SK-N-SH (cell line): ENCODE measurements around the gene ADGRF5. TPM values are rescaled to one million over a fixed set of nuclear protein-coding genes. Genes with fewer than 3 reads are reported as not detected.

Experiments used
- CTCF ChIA-PET: fragments of 300-600, 350-600 bp; formaldehyde crosslinking; extraction: SDS; loops from one replicate; lab custom pipeline; 2021; lab: Yijun Ruan, JAX
- POLR2A ChIA-PET: fragments of 350-600 bp; sonication (Branson Sonifier 250); formaldehyde crosslinking; extraction: SDS; loops from one replicate; lab custom pipeline; 2020; ENCODE audit warnings: antibody characterized with exemption, inconsistent platforms; lab: Yijun Ruan, JAX
- DNase-seq: peaks from one replicate; pipeline ENCODE4 v3.0.0; 2012
- H2AFZ ChIP-seq: fragments of 200-600 bp; sonication (generic); 2 replicates; pipeline ENCODE4 v1.8.1; 2016; ENCODE audit warnings: antibody characterized with exemption, mild to moderate bottlenecking, low read depth
- H3F3A ChIP-seq: fragments of 200-600 bp; sonication (generic); replicated peaks from 2 replicates; pipeline ENCODE3; 2016; ENCODE audit warnings: antibody characterized with exemption, mild to moderate bottlenecking; ENCODE audit not compliant: insufficient read depth
- H3K27ac ChIP-seq, 2 experiments: fragments of 200-500 bp in 1 of 2; fragments of 200-600 bp in 1 of 2; sonication (Bioruptor generic) in 1 of 2; sonication (generic), shearing (Covaris generic) in 1 of 2; 2 replicates each; pipeline versions ENCODE4 v1.5.1 to v1.6.1; 2014 to 2016; ENCODE audit warnings: low read depth in 2 of 2, inconsistent platforms in 1 of 2, low read length in 1 of 2, mild to moderate bottlenecking in 1 of 2, mixed read lengths in 1 of 2
- H3K27me3 ChIP-seq: fragments of 200-600 bp; sonication (generic), shearing (Covaris generic); 2 replicates; pipeline ENCODE4 v1.6.1; 2016; ENCODE audit warnings: mixed run types; ENCODE audit not compliant: insufficient read depth
- H3K36me3 ChIP-seq, 2 experiments: fragments of 200-500 bp in 1 of 2; fragments of 200-600 bp in 1 of 2; sonication (Bioruptor generic) in 1 of 2; sonication (generic) in 1 of 2; replicated peaks in 1 of 2; 2 replicates each; pipeline versions ENCODE3 to v1.5.1; 2014 to 2016; ENCODE audit warnings: low read length in 1 of 2, mild to moderate bottlenecking in 1 of 2; ENCODE audit not compliant: insufficient read depth in 2 of 2, control insufficient read depth in 1 of 2
- H3K4me1 ChIP-seq, 2 experiments: fragments of 200-500 bp in 1 of 2; fragments of 200-600 bp in 1 of 2; sonication (Bioruptor generic) in 1 of 2; sonication (generic), shearing (Covaris generic) in 1 of 2; 2 replicates each; pipeline versions ENCODE4 v1.5.1 to v1.6.1; 2014 to 2016; ENCODE audit warnings: low read depth in 1 of 2, low read length in 1 of 2, mixed run types in 1 of 2; ENCODE audit not compliant: insufficient read depth in 2 of 2, control insufficient read depth in 1 of 2
- H3K4me2 ChIP-seq: fragments of 200-600 bp; sonication (generic), shearing (Covaris generic); 2 replicates; pipeline ENCODE4 v1.6.1; 2017; ENCODE audit warnings: mixed run types
- H3K4me3 ChIP-seq, 2 experiments: fragments of 200-500 bp in 1 of 2; fragments of 200-600 bp in 1 of 2; sonication (Bioruptor generic) in 1 of 2; sonication (generic), shearing (Covaris generic) in 1 of 2; 2 replicates each; pipeline versions ENCODE4 v1.5.1 to v1.8.1; 2014 to 2016; ENCODE audit warnings: low read depth in 2 of 2, inconsistent platforms in 1 of 2, low read length in 1 of 2, mild to moderate bottlenecking in 1 of 2, mixed read lengths in 1 of 2, moderate library complexity in 1 of 2
- H3K79me2 ChIP-seq: fragments of 200-600 bp; sonication (generic); 2 replicates; pipeline ENCODE4 v1.8.1; 2017; ENCODE audit warnings: mild to moderate bottlenecking; ENCODE audit not compliant: insufficient read depth
- H3K9ac ChIP-seq: fragments of 200-600 bp; sonication (generic); 2 replicates; pipeline ENCODE4 v1.6.1; 2017; ENCODE audit warnings: mixed run types
- H3K9me2 ChIP-seq: fragments of 200-600 bp; sonication (generic); 2 replicates; pipeline ENCODE4 v1.6.1; 2017; ENCODE audit warnings: mixed run types
- H3K9me3 ChIP-seq: fragments of 200-600 bp; sonication (generic); 2 replicates; pipeline ENCODE4 v1.6.1; 2017; ENCODE audit warnings: mixed run types, mild to moderate bottlenecking, moderate library complexity
- H4K20me1 ChIP-seq: fragments of 200-600 bp; sonication (generic); 2 replicates; pipeline ENCODE4 v1.6.1; 2017; ENCODE audit warnings: mild to moderate bottlenecking, mixed run types; ENCODE audit not compliant: insufficient read depth
- ELF1 ChIP-seq: IDR thresholded peaks from 2 replicates; pipeline ENCODE4 v1.4.0; 2012
- FOXJ3 ChIP-seq: sonication (generic); formaldehyde crosslinking; IDR thresholded peaks from 2 replicates; pipeline ENCODE4 v1.5.1; 2020; ENCODE audit warnings: mild to moderate bottlenecking, missing genetic modification reagents
- FOXM1 ChIP-seq: IDR thresholded peaks from 2 replicates; pipeline ENCODE4 v1.4.0; 2012; ENCODE audit warnings: low read depth, mild to moderate bottlenecking
- GABPA ChIP-seq: IDR thresholded peaks from 2 replicates; pipeline ENCODE4 v1.4.0; 2012; ENCODE audit warnings: low read depth, mild to moderate bottlenecking
- POLR2AphosphoS5 ChIP-seq: IDR thresholded peaks from 2 replicates; pipeline ENCODE4 v1.6.1; 2012; ENCODE audit warnings: low read depth, low read length
- RFX5 ChIP-seq: IDR thresholded peaks from 2 replicates; pipeline ENCODE4 v1.6.1; 2012; ENCODE audit warnings: mild to moderate bottlenecking, improper control_type of control experiment, low read length
- SIN3A ChIP-seq: IDR thresholded peaks from 2 replicates; pipeline ENCODE4 v1.6.1; 2012; ENCODE audit warnings: low read depth, mild to moderate bottlenecking, low read length, moderate library complexity, borderline replicate concordance
- TCF12 ChIP-seq: IDR thresholded peaks from 2 replicates; pipeline ENCODE4 v1.4.0; 2012
- YY1 ChIP-seq: IDR thresholded peaks from 2 replicates; pipeline ENCODE4 v1.4.0; 2012; ENCODE audit warnings: low read depth, mild to moderate bottlenecking
- WGBS: methylation state at CpG from one replicate; pipeline ENCODE4 v1.1.6; 2017; ENCODE audit warnings: low lambda C conversion rate; 5-methylcytosine and 5-hydroxymethylcytosine counted together
- polyA plus RNA-seq, 3 experiments: library from polyadenylated mRNA; depleted of rRNA; stranded (reverse); fragments of >200 nt; gene quantifications; 2 replicates each; pipeline ENCODE4 v1.2.3, GENCODE V29; 2012
- TF ChIP-seq, protein P1 (sequence below): IDR thresholded peaks from 2 replicates; pipeline ENCODE4 v1.4.0; 2012; ENCODE audit warnings: low read depth, borderline replicate concordance
- TF ChIP-seq, protein P2 (sequence below): IDR thresholded peaks from 2 replicates; pipeline ENCODE4 v1.4.0; 2012; ENCODE audit warnings: low read depth, borderline replicate concordance

ADGRF5 gene
- polyA plus RNA-seq, 1 of the 3 experiments (the other 2 are of a cell fraction), result 0.02 TPM

DNA sequence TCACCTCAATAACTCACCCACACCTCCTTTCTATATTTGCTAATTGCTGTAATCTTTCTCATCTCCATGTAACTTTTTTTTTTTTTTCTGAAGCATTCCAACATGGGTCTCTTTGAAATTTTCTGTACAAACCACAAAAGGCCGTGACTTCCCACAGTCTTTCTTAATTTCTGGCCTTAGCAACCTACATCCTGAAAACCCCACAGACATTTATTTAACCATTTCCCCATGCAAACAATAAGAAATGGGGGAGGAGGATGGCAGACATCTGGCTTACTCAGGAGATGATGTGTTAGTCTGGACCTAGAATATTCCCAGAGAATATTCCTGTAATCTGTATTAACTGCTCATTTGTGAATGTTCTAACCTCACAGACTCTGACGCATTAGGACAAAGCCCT, 70.9 kb downstream of the ADGRF5 start:
- Histone ChIP-seq H4K20me1 (no peaks in the 10 kb centered on the region), H3K9me2 (no peaks in the 10 kb centered on the region), H2AFZ (no peak overlapping the region), H3K27ac (no peak overlapping the region), H3K79me2 (no peaks in the 10 kb centered on the region), H3K27me3 (peaks cover 15% of the 10 kb centered on the region; the same call in 1 of the 2 replicates), H3K4me1 (no peaks in the 10 kb centered on the region), H3K4me3 (no peak overlapping the region), H3K9me3 (no peaks in the 10 kb centered on the region), H3K36me3 (no peaks in the 10 kb centered on the region), H3K4me2 (no peak overlapping the region), H3K9ac (no peak overlapping the region), H3F3A (no peaks in the 10 kb centered on the region)
- DNase-seq, result no peak
- 42% methylated on average over 2 of the region's 2 CpGs for WGBS
- CTCF ChIA-PET, result no interaction called here
- POLR2A ChIA-PET, result no interaction called here
- no peak for TF ChIP-seq GABPA
- no peak for TF ChIP-seq POLR2AphosphoS5
- TF ChIP-seq TCF12, result no peak
- no peak for TF ChIP-seq FOXJ3
- TF ChIP-seq YY1, result no peak
- TF ChIP-seq, protein P1, sequence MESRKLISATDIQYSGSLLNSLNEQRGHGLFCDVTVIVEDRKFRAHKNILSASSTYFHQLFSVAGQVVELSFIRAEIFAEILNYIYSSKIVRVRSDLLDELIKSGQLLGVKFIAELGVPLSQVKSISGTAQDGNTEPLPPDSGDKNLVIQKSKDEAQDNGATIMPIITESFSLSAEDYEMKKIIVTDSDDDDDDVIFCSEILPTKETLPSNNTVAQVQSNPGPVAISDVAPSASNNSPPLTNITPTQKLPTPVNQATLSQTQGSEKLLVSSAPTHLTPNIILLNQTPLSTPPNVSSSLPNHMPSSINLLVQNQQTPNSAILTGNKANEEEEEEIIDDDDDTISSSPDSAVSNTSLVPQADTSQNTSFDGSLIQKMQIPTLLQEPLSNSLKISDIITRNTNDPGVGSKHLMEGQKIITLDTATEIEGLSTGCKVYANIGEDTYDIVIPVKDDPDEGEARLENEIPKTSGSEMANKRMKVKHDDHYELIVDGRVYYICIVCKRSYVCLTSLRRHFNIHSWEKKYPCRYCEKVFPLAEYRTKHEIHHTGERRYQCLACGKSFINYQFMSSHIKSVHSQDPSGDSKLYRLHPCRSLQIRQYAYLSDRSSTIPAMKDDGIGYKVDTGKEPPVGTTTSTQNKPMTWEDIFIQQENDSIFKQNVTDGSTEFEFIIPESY, result no peak
- TF ChIP-seq, protein P2, sequence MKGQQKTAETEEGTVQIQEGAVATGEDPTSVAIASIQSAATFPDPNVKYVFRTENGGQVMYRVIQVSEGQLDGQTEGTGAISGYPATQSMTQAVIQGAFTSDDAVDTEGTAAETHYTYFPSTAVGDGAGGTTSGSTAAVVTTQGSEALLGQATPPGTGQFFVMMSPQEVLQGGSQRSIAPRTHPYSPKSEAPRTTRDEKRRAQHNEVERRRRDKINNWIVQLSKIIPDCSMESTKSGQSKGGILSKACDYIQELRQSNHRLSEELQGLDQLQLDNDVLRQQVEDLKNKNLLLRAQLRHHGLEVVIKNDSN, result no peak
- TF ChIP-seq FOXM1, result no peak
- no peak for TF ChIP-seq ELF1
- TF ChIP-seq SIN3A, result no peak
- TF ChIP-seq, all 33 proteins: peak for 0

DNA sequence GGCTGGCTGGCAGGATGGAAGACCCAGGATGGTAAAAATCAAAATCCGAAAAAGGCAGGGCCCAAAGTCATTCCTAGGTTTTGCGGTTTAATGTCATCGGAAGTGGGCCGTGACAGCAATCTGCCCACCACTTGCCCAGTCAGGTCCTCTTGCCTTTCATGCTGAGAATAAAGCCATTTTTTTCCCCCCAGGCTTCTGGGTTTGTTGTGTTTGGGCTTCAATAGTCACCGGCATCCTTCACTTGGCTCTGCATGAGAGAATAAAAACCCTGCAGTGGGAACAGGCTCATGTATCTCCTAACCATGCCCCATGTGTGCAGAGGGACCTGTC, 72.4 kb downstream of the ADGRF5 start:
- POLR2A ChIA-PET, result no interaction called here
- Histone ChIP-seq H3F3A (no peaks in the 10 kb centered on the region), H3K9me3 (no peaks in the 10 kb centered on the region), H2AFZ (no peak overlapping the region), H3K36me3 (no peaks in the 10 kb centered on the region), H3K27ac (no peak overlapping the region), H3K27me3 (peaks cover 15% of the 10 kb centered on the region; the same call in 1 of the 2 replicates), H3K4me3 (no peak overlapping the region), H3K4me1 (no peaks in the 10 kb centered on the region), H3K9ac (no peak overlapping the region), H4K20me1 (no peaks in the 10 kb centered on the region), H3K79me2 (no peaks in the 10 kb centered on the region), H3K9me2 (no peaks in the 10 kb centered on the region)
- 35% methylated on average over 5 of the region's 5 CpGs for WGBS
- no peak for TF ChIP-seq RFX5
- TF ChIP-seq, all 33 proteins: peak for 0
- DNase-seq, result no peak
- peak overlapping the region; percentile 61; the same call in 1 of the 2 replicates for H3K4me2 ChIP-seq
- CTCF ChIA-PET, result interaction anchor here (0.6 to 3.2 kb wide), 47 partner anchors 12 to 1925 kb away, joined by 3 to 47 read pairs (median 3); partner anchors contain the start of genes ADGRF1, MEP1A and TNFRSF21
